ENCODE data around the gene CWC15. TPM values are rescaled to one million over a fixed set of nuclear protein-coding genes. Genes with fewer than 3 reads are reported as not detected.
A peak's percentile ranks its signal among the peaks of the same experiment; 100 is the strongest.

Gene CWC15
- total RNA-seq, 4 donors from 2014 or later, result 11.5 to 67.2 (median 56.9) TPM

DNA sequence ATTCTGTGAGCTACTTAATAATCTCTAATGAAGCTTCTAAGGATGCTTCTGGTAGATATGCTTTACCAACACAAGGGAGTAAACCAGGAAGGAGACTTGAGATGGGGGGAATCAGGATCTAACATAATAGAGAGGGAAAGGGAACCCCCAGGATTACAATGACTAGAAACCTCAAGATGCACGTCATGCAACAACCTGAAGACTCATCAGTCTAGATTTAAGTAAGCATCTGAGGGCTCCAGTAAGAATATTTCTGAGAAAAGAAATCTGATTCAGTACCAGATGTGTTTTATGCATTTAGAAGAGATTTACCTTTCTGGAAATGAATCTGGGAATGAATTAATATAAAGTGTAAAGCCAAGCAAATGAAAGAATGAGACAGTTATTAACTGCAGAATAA, 15.4 kb upstream of the CWC15 start:
- no peak overlapping the region for H3K4me3 ChIP-seq
- intact Hi-C loops (cut with DNase I; ENCODE audit: low total_unique reads), result no loop called here
- no peaks in the 10 kb centered on the region for H3K36me3 ChIP-seq
- H3K4me1 ChIP-seq, result no peaks in the 10 kb centered on the region
- no peak for DNase-seq
- TF ChIP-seq, protein P1, sequence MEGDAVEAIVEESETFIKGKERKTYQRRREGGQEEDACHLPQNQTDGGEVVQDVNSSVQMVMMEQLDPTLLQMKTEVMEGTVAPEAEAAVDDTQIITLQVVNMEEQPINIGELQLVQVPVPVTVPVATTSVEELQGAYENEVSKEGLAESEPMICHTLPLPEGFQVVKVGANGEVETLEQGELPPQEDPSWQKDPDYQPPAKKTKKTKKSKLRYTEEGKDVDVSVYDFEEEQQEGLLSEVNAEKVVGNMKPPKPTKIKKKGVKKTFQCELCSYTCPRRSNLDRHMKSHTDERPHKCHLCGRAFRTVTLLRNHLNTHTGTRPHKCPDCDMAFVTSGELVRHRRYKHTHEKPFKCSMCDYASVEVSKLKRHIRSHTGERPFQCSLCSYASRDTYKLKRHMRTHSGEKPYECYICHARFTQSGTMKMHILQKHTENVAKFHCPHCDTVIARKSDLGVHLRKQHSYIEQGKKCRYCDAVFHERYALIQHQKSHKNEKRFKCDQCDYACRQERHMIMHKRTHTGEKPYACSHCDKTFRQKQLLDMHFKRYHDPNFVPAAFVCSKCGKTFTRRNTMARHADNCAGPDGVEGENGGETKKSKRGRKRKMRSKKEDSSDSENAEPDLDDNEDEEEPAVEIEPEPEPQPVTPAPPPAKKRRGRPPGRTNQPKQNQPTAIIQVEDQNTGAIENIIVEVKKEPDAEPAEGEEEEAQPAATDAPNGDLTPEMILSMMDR (IDR thresholded peaks at IDR 0.05), result no peak
- TF ChIP-seq POLR2A (IDR thresholded peaks at IDR 0.05), result no peak
- H3K9me3 ChIP-seq, result no peaks in the 10 kb centered on the region
- no peaks in the 10 kb centered on the region for H3K27me3 ChIP-seq
- H3K27ac ChIP-seq, result no peak overlapping the region

DNA sequence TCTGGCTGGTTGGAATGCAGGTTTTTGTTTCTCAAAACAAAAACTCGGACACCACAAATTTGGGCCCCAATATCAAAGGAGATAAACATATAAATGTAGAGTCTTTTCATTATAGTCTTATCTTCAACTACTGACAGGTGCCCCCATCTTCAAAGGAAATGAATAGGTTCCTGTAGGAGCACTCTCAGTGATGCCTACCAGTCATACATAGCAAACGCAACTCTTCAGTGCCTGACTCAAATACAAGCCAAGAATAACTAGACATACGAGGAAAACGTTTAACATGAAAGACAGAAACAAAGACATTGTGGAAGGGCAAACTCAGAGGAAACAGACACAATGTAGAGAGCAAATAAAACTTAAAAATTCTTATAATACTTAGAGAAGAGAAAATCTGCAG, 14.0 kb upstream of the CWC15 start:
- no peaks in the 10 kb centered on the region for H3K4me1 ChIP-seq
- no peak for DNase-seq
- TF ChIP-seq, protein P1 (IDR thresholded peaks at IDR 0.05), result no peak
- no peak for TF ChIP-seq POLR2A (IDR thresholded peaks at IDR 0.05)
- H3K36me3 ChIP-seq, result no peaks in the 10 kb centered on the region
- no peak overlapping the region for H3K4me3 ChIP-seq
- no peaks in the 10 kb centered on the region for H3K9me3 ChIP-seq
- intact Hi-C loops (cut with DNase I; ENCODE audit: low total_unique reads), result no loop called here
- no peaks in the 10 kb centered on the region for H3K27me3 ChIP-seq
- no peak overlapping the region for H3K27ac ChIP-seq

DNA sequence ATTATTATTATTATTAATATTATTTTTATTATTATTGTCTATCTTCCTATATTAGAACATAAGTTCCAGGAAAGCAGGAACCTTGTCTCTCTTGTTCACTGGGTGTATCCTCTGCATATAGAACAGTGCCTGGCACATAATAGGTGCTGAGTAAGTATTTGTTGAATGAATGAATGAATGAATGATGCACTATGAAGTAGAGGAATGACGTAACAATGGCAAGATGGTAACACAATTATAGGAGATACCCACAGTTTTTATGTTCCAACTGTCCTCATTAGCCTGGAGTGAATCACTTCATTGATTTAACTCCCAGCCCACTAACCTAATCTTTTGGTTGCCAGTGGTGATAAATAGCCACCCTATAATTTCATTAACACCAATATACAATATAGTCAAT, 2.2 kb upstream of the CWC15 start:
- Histone ChIP-seq H3K27me3 (no peaks in the 10 kb centered on the region), H3K4me1 (no peaks in the 10 kb centered on the region), H3K36me3 (no peaks in the 10 kb centered on the region), H3K9me3 (no peaks in the 10 kb centered on the region), H3K27ac (no peak overlapping the region), H3K4me3 (no peak overlapping the region)
- intact Hi-C loops (cut with DNase I; ENCODE audit: low total_unique reads), result no loop called here
- no peak for DNase-seq
- no peak for TF ChIP-seq POLR2A (IDR thresholded peaks at IDR 0.05)
- TF ChIP-seq, protein P1 (IDR thresholded peaks at IDR 0.05), result no peak

DNA sequence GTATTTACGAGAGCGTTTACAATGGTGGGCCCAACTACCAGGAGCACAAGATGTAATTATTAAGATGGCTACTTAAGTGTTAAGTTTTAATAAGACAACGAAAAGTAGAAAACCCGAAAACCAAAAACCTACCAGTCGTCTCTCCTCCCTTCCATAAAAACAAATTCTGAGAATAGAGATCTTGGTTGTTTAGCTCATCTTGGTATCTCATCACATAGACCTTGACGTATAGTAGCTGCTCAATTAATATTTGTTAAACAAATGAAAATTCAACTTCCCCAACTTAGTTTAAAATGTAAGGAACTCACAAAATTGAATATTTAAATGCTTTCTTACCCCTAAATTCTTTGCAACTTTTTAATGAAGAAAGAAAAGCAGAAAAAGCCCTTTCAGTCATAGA, 822 bp upstream of the CWC15 start:
- peak overlapping the region; percentile 86 to 91 for H3K27ac ChIP-seq
- no peaks in the 10 kb centered on the region for H3K27me3 ChIP-seq
- no peaks in the 10 kb centered on the region for H3K36me3 ChIP-seq
- no peaks in the 10 kb centered on the region for H3K4me1 ChIP-seq
- DNase-seq, result no peak
- H3K4me3 ChIP-seq, result peak overlapping the region in 1 of 2 donors; percentile 79
- TF ChIP-seq POLR2A (IDR thresholded peaks at IDR 0.05), result no peak
- TF ChIP-seq, protein P1 (IDR thresholded peaks at IDR 0.05), result no peak
- no peaks in the 10 kb centered on the region for H3K9me3 ChIP-seq
- intact Hi-C loops (cut with DNase I; ENCODE audit: low total_unique reads), result no loop called here

DNA sequence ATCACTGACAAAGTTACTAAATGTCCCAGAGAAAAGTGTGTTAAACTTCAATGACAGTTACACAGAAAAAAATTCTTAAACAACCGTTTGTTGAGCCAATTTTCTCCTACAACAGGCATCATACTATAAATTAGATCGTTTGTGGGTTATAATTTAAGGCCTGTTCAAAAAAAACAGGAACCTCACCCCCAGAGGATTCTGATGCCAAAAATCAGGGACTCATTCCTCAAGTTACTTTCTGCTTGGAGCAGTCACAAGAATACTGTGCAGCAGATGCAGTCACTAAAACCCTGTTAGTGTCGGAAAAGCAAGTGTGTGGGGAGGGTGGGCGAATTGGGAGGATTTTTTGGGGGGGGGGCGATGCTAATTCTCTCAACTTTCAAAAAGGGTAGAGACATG, 657 bp downstream of the CWC15 start:
- Histone ChIP-seq H3K36me3 (no peaks in the 10 kb centered on the region), H3K27ac (peak overlapping the region; percentile 86 to 91), H3K9me3 (no peaks in the 10 kb centered on the region), H3K4me1 (no peaks in the 10 kb centered on the region), H3K27me3 (no peaks in the 10 kb centered on the region), H3K4me3 (peak overlapping the region; percentile 79 to 99)
- TF ChIP-seq, protein P1 (IDR thresholded peaks at IDR 0.05), result no peak
- TF ChIP-seq POLR2A (IDR thresholded peaks at IDR 0.05), result no peak
- intact Hi-C loops (cut with DNase I; ENCODE audit: low total_unique reads), result no loop called here
- no peak for DNase-seq

Data from uterus (tissue), 4 donors.